Activated T-helper 1 cell treated with anti-CD3 and anti-CD28 coated beads, Interleukin-2, amount 50 U/mL, for 16 hours (primary cell): ENCODE results near the gene SLC2A2.
"Not testable (repeated sequence)": the region's sequence is repeated elsewhere in the genome, so short reads cannot be mapped to it uniquely, and the experiment has no call there.

Source experiments
- DNase-seq, 2 donors: peaks; one replicate each; pipeline ENCODE4 v3.0.0-alpha.2; 2020; ENCODE audit warnings: low read depth in 1 of 2, low spot score in 1 of 2

Gene SLC2A2

DNA sequence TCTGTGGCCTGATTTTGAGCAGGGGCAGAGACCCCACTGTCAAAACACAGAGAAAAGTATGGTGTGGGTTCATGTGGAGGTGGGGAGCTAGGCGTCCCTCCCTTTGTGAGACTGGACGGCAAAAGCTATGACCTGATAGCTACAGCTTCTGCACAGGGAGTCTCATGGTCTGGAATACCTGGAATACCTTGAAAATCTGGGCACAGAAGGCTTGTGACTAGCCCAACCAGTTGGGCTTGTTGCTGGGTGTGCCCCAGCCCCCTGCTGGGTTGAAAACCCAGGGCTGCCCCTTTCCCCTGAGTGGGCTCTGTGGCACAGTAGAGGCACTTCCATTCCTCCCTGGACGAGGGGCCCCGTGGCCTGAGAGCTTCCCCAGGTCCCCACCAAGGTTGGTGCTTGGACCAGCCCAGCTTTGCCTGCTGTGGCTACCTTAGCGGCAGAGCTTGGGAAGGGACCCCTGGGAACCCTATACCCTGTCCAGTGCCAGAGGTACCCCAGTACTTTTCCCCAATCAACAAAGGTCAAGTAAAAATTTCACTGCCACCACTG is 37.3 kb downstream of the SLC2A2 start:
- DNase-seq, result no peak

DNA sequence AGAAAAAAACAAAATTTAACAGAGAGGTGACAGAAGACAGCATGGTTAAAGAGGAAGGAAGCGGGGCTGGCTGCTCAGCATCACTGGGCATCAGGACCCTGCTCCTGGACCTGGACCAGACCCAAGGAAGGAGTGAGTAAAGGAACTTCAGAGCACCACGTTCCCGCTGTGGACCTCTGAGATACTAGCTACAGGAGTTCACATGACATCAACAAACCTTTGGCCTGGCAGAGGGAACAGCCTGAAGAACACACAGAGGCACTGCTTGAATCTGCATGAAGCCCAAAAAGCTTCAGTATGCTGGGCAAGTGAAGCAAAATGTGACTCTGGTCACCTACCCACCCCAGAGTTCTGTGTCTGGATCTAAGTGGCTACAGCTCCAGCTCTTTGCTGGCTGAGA is 38.1 kb downstream of the SLC2A2 start:
- no peak for DNase-seq

DNA sequence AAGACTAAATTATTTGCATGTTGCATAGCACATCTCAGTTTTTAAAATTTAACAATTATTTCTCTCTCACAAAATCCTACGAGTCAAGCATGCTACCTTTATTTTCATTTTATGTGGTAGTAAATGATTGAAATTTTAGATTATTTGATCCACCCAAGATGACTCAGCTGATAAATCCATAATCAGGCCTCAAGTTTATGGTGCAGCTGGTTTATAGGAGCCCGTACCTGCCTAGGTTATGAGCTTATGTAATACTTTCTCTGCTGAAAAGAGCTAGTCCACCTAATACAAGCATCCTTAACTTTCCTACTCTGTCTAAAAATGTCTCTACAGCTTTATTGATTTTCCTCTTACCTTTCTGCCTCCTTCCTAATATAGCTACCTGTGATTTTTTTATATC is 41.2 kb downstream of the SLC2A2 start:
- no peak for DNase-seq

DNA sequence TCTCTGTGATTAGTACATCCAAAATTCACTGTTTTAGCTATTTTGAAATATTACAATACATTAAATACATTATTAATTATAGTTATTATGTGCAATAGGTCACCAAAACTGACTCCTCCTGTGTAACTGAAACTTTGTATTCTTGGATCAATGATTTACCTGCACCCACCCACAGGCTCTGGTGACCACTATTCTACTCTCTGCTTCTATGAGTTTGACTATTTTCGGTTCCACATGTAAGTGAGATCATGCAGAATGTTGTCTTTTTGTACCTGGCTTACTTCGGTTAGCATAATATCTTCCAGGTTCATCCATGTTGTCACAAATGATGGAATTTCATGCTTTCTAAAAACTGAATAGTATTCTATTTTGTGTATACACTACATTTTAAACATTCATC is 43.8 kb downstream of the SLC2A2 start:
- no peak for DNase-seq

DNA sequence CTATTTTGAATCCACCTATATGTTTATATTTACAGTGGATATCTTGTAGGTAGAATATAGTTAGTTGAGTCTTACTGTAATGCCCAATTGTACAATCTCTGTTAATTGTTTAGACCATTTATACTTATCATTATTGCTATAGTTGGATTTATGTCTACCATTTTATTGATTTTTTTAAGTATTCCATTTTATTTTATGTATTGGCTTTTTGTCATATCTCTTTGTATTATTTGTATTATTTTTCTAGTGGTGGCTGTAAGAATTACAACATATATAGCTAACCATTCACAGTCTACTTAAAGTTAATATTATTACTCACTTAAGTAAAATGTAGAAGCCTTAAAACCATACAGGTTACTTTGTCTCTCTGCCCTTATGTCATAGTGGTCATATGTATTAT is 46.1 kb downstream of the SLC2A2 start:
- no peak for DNase-seq

DNA sequence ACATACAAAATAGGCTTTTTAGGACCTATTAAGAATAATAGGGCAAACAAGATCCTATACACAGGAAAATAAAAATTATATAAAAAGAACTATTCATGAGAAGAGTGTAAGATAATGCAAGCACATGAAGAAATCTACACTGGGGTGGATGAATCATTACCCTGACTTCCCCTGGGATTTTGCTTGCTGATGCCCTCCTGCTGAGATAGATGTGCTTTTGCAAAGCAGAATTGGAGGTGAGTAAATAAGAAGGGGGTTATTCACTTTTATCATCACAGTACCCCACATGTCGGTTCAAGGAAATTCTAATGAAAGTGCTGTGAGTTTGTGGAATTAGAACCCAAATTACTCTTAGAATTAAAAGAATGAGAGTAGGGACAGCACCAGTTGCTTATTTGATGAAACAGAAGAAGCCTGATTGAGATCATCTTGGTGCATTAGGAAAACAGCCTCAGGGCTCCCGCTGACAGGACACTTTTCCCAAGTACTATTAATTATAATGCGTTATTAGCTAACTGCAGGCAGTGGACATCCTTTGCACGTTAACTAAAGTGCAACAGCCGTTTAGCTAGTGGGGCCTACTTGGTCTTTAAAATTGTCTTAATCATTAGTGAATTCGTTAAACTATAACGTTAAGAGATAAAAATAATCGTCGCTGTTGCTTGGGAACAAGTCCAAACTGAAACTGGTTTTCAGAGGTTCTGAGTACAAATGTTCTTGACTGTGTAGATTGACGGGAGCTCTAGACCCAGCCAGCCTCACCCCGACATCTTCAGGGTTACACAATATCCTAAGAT is 48.4 kb downstream of the SLC2A2 start:
- DNase-seq, result no peak

DNA sequence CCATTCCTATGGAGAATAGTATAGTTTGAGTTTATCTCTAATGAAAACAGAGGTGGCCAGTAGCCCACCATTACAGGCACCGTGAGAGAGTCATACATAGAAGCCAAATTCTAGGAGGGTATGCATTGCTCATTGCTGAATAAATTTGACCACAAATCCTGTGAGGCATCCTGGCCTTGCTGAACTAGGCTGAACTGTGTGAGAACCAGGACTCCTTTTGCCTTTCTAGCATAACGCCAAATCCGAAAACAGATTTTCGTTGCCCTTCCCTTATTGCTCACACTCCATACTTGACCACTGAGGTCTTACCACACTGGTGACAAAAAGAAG is 50.4 kb downstream of the SLC2A2 start:
- no peak for DNase-seq

DNA sequence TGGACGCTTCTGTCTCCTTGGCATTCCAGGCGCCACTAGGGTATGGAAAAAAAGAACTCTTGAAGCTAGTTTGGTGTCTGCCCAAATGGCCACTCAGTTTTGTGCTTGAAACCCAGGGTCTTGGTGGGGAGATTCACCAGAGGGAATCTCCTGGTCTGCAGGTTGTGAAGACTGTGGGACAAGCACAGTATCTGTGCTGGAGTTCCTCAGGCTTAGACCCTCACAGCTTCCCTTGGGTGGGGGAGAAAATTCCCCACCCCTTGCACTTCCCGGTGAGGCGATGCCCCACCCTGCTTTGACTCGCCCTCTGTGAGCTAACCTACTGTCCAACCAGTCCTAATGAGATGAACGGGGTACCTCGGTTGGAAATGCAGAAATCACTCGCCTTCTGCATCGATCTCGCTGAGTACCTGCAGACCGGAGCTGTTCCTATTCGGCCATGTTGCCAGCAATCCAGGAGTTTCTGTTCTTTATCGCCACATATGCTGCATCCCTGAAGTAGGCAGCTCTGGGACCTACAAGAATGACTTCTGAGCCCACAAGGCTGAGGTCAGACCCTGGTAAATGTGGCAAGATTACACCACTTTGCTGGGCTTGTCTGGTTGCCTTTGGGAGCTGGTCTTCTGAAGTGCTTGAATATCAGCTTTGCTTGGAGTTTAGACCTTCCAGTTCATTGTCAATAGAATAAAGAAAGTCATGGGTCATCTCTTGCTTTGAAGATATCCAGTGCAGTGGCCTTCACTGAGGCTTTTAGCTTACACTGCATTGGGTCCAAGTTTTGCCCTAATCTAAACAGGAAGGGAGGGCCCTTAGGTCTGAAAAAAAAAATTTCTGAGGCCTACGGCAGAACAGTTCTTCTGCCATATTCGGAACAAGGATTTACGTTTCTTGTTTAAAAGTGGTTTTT is 51.0 kb downstream of the SLC2A2 start:
- no peak for DNase-seq

DNA sequence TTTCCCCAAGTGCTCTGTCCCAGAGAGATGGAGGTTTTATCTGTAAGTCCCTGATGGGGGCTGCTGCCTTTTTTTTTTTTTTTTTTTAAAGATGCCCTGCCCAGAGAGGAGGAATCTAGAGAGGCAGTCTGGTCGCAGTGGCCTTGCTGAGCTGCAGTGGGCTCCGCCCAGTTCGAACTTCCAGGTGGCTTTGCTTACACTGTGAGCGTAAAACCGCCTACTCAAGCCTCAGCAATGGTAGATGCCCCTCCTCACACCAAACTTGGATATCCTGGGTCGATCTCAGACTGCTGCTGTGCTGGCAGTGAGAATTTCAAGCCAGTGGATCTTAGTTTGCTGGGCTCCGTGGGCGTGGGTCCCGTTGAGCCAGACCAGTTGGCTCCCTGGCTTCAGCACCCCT is 51.6 kb downstream of the SLC2A2 start:
- no peak for DNase-seq

DNA sequence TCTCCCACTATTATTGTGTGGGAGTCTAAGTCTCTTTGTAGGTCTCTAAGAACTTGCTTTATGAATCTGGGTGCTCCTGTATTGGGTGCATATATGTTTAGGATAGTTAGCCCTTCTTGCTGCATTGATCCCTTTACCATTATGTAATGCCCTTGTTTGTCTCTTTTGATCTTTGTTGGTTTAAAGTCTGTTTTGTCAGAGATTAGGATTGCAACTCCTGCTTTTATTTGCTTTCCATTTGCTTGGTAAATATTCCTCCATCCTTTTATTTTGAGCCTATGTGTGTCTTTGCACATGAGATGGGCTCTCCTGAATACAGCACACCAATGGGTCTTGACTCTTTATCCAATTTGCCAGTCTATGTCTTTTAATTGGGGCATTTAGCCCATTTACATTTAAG is 53.6 kb downstream of the SLC2A2 start:
- DNase-seq, result not testable (repeated sequence)

DNA sequence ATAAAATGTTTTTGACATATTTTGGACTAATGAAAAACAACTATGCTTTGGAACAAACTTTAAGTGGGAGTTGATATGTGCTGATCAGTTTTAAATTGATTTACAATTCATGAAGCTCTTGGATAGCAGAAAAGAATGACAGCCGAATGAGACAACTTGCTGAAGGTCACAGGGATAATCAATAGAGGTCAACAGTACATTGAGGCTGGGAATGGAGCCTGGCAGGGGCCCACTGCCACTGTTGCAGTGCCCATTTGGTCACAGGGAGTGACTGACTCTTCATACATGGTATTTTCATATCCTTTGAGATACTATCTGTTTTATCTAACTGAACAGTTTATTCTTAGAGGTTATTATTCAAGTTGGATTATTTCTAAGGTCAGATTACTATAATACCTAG is 59.4 kb downstream of the SLC2A2 start:
- no peak for DNase-seq

DNA sequence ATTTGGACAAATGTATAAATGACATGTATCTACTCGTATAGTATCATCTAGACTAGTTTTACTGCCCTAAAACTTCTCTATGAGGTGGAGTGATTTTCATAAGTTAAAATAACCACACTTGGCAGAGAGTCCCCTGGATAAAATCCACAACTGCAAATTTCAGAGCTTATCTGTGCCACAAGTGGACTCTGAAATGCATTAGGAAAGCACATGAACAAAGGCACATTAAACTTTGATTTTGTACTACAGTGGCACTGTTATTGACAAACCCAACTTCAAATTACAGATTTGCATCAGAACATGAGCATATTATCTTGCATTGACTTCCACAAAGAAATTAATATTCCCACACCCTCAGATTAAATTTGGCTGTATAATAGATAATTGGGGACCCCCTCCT is 60.0 kb downstream of the SLC2A2 start:
- no peak for DNase-seq

DNA sequence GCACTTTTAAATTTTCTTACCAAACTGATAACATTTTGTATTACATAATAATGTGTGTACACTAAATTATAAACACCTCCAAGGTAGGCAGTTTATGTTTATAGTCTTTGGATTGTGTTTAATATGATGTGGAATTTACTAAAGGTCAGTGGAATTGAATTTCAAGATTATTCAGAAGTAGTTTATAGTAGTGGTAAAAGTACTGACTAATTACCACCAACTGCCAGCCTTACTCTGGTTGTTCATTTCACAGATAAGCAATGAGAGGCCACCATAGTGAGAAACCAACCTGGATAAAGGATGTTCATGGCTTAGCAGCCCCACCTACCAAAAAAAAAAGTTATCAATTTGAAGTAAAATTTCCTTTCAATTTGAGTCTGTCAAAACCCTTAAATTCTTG is 64.1 kb downstream of the SLC2A2 start:
- DNase-seq, result no peak

DNA sequence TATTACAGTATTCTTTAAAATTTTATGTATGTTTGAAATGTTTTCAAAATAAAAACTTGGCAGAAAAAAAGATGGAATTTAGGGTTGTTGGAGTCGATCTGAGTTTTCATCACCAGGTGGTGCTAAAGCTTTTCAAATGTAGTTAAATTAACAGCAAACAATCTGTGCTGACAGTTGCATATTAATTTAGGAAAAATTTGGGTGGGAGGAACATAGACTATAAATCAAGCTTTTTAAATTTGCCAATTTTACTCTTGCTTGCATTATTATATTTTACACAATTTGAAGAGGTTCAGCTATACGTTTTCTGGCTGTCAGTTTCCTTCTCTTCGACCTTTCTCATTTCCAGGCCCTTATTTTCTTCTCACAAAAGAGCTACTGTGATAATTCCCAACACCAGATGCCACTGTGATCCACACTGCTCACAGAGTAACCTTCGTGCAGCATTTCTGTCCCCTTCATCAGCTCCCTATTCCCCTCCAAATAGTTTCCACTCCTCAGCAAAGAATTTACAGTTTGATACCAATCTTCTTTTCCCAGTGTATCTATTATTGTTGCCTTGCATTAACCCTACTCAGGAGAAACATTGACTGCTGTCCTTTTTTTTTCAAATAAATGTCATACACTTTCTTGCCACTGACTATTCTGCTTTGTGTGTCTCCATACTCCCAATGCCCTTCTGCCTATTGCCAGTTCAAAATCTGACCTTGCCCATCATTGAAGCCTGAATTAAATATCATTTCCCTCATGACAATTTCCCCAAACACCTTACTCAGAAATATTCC is 64.7 kb downstream of the SLC2A2 start:
- DNase-seq, result no peak

DNA sequence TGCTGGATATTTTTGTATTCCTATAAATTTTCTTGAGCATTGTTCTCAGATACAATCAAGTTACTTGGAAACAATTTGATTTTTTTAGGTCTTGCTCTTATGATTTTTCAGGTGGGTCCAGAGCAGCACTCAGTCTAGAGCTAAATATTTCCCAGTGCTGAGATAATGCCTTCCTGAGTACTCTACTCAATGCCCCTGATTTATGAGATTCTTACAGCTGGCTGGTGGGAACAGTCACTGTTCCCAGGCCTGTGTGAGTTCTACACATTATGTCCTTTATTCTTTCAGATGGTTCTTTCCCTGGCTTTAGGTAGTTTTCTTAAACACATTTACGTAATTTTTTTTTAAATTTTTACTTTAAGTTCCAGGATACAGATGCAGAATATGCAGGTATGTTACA is 67.1 kb downstream of the SLC2A2 start:
- no peak for DNase-seq

DNA sequence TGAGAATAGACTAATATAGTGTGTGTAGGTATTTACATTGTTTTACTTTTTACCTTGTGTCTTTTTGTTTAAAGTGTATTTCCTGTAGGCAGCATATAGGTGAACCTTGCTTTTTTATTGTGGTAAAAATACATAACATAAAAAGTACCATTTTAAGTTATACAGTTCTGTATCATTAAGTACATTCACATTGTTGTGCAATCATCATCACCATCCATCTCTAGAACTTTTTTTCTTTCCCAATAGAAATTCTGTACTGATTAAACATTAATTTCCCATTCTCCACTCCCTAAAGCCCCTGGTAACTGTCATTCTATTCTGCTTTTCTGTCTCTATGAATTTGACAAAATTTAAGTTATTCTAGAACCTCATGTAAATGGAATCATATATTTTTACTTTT is 69.9 kb downstream of the SLC2A2 start:
- no peak for DNase-seq

DNA sequence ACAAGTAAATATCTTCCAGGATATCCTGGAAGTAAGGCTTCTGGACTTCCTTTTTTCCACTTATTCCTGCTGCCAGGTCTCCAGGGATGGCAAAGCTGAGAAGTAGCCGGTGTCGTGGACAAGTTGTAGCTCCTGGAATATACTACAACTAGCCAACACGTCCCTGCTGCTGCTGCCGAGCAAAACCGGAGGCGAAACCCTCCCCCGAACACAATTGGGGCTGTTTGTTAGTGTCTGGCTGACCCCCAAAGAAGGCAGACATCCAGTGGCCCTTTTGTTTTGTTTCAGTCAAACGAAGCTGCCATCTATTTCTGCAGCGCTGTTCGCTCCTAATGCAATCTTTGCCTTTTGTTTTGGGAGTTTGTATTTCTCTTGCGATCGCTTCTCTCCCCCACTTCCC is 72.8 kb downstream of the SLC2A2 start:
- no peak for DNase-seq

DNA sequence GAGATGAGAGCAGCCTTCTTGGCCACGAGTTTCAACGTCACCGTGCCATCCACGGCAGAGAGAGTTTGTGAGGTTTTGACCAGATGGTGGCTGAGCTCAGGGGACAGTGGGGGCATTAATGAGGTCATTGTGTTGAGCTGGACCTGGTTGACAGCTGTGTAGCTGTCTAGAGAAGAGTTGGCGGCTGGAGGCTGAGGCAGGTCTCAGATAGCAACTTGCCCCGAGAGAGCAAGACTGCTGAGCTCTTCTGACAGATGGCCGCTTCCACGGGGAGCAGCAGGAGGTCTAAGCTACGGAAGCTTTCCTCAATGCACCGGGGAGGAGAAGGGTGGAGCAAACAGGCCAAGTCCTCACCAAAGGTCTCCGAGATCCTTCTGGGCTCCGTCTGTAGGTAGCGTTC is 73.3 kb downstream of the SLC2A2 start:
- no peak for DNase-seq

DNA sequence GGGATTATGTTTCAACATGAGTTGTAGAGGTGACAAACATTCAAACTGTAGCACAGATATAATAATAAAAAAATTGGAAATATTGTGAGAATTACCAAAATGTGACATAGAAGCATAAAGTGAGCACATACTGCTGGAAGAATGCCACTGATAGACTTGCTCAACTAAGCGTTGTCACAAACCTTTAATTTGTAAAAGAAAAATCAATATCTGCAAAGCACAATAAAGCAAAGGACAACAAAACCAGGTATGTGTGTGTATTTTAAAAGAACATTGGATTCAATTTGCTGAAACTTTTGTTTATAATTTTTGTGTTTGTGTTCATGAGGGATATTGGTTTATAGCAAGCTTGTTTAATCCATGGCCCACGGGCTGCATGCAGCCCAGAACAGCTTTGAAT is 77.3 kb downstream of the SLC2A2 start:
- DNase-seq, result no peak

DNA sequence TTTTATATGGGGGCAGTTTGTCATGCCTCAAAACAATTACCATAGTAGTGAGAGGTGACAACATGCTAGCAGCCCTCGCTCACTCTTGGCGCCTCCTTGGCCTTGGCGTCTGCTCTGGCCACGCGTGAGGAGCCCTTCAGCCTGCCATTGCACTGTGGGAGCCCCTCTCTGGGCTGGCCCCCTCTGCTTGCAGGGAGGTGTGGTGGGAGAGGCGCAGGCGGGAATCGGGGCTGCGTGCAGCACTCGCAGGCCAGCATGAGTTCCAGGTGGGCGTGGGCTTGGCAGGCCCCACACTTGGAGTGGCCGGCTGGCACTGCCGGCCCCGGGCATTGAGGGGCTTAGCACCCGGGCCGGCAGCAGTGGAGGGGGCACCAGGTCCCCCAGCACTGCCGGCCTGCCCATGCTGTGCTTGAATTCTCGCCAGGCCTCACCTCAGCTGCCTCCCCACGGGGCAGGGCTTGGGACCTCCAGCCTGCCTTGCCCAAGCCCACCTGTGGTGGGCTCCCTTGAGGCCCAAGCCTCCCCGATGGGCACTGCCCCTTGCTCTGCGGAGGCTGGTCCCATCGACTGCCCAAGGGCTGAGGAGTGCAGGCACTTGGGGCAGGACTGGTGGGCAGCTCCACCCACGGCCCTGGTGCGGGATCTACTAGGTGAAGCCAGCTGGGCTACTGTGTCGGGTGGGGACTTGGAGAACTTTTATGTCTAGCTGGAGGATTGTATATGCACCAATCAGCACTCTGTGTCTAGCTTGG is 79.3 kb downstream of the SLC2A2 start:
- DNase-seq, result no peak
